Mesodermal cell (in vitro differentiated cells): ENCODE results near the gene STARD3NL.
"Not testable (repeated sequence)": the region's sequence is repeated elsewhere in the genome, so short reads cannot be mapped to it uniquely, and the experiment has no call there.

Source experiments
- H3K27ac ChIP-seq: 2 replicates; pipeline ENCODE4 v1.7.0; 2013; ENCODE audit warnings: mild to moderate bottlenecking, low read depth, low read length, moderate library complexity; ENCODE audit not compliant: severe bottlenecking
- H3K36me3 ChIP-seq: 2 replicates; pipeline ENCODE4 v1.7.1; 2013; ENCODE audit warnings: mild to moderate bottlenecking, low read length, moderate library complexity; ENCODE audit not compliant: control insufficient read depth, insufficient read depth
- H3K4me1 ChIP-seq: one replicate; pipeline ENCODE4 v1.7.1; 2013; ENCODE audit warnings: mild to moderate bottlenecking, low read length; ENCODE audit not compliant: insufficient read depth, control insufficient read depth, poor library complexity, severe bottlenecking
- H3K4me3 ChIP-seq: 2 replicates; pipeline ENCODE4 v1.7.0; 2013; ENCODE audit warnings: low read length, control low read depth, mild to moderate bottlenecking; ENCODE audit not compliant: insufficient read depth, poor library complexity, severe bottlenecking; ENCODE audit errors: extremely low read depth
- H3K9me3 ChIP-seq: 2 replicates; pipeline ENCODE4 v1.7.1; 2013; ENCODE audit warnings: mild to moderate bottlenecking, low read length, moderate library complexity; ENCODE audit not compliant: control insufficient read depth
- whole genome bisulfite sequencing, 2 experiments: methylation state at CpG; one replicate each; pipeline ENCODE4 v1.1.5; 2013; ENCODE audit warnings: missing lambda C conversion rate in 2 of 2; ENCODE audit not compliant: insufficient coverage in 2 of 2; 5-methylcytosine and 5-hydroxymethylcytosine counted together

STARD3NL gene

DNA sequence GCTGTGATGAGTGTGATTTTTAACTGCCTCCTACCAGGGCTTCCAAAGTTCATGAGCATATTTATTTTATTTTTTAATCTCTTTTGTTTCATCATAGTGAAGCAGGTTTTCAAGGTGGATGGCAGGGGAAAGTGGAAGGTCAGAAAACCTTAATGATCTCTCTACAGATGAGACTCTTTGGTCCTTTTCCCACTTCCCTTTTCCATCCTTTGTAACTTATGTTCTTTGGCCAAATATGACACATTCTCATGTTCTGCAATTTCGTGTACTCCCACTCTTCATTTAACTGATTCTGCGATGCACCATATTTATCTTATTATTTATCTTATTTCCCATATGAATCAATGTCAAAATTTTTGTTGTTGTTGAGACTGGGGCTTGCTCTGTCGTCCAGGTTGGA lies 87.9 kb downstream of the STARD3NL start:
- not testable (repeated sequence) for H3K36me3 ChIP-seq, H3K9me3 ChIP-seq, H3K27ac ChIP-seq, H3K4me3 ChIP-seq, H3K4me1 ChIP-seq
- WGBS, 2 experiments = 80% methylated on average over 1 of the region's 3 CpGs; no CpG with 5 or more reads in 1 of the 2 experiments

DNA sequence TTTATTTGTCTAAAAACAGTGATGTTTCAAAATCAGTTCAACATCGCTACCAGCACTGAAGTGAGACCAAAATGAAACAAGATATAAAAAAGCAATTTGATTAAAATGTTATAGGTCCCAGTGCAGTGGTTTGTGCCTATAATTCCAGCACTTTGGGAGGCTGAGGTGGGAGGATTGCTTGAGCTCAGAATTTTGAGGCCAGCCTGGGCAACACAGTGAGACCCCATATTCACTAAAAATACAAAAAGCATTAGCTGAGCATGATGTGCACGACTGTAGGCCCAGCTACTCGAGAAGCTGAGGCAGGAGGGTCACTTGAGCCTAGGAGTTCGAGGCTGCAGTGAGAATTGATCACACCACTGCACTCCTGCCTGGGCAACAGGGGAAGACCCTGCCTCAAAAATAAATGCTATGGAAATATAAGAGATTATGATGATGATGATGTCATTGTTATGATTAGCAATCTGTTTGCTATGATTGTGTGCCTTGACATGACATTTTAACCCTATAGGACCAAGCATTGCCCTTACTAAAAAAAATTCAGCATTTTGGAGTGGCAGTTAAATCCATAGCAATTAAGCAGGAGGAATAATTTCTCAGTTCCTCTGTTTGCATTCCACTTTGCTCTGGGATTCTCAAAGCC lies 91.8 kb downstream of the STARD3NL start:
- 61 to 87% methylated on average over 3 of the region's 4 CpGs for WGBS, 2 experiments
- not testable (repeated sequence) for H3K36me3 ChIP-seq, H3K27ac ChIP-seq, H3K9me3 ChIP-seq, H3K4me1 ChIP-seq, H3K4me3 ChIP-seq

DNA sequence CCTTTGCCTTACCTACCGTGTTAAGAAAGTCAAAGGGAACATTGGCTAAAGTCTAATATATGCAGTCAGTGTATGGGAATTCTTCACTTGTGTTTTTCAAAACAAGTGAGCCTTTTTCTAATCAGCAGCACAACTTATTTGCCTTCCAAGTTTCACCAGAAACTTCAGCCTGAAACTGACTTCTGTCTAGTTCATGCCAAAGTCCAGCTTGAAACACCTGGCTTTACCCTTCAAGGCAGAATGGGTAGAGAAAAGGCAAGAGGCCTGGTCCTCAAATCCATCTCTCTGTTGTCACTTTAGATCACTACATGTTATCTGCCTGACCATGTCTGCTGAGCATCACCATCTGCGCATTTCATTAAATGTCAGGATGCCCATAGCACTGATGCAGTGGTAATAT lies 92.4 kb downstream of the STARD3NL start:
- H3K4me3 ChIP-seq, H3K4me1 ChIP-seq, H3K9me3 ChIP-seq, H3K36me3 ChIP-seq, H3K27ac ChIP-seq: not testable (repeated sequence)
- no CpG with 5 or more reads among the region's 2 CpGs for WGBS, 2 experiments

DNA sequence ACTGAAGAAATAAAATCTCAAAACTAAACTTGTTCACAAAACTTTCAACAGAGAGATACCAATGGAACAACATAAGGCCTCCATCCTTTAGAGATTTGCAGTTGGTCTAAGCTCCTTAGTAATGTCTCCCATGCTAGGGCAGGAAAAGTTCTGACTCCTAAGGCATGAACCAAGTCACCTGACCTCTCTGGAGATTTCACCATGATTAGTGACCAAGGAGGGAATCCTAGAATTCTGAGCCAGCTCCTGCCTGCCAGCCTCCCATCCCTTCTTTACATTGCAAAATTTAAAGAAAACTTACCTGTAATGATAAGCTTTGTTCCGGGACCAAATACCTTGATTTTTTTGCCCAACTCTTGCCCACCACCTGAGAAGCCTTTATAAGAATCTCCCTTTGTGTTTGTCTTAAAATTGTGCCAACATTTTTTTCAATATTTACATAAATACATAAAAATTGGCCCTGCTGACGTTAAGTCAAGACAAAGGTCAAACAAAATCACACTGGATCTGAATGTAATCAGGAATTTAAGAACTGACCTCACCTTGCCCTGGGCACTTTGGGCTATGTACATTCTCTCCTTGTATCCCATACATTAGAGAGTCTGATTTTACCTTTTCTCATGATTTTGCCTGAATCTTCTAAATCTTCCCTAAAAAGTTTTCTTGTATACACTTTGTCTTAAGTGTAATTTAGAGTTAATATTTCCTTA lies 95.4 kb downstream of the STARD3NL start, which contains the start of gene TARP:
Gene TARP (minus strand): TSS at position 351 of the 710 bp plus-strand sequence.
- 84 to 100% methylated on average over 1 to 2 of the region's 2 CpGs for WGBS, 2 experiments
- Histone ChIP-seq H3K9me3 (no peaks in the 10 kb centered on the region), H3K4me1 (no peaks in the 10 kb centered on the region), H3K4me3 (no peak within 1 kb of the TSS), H3K36me3 (no peaks in the 10 kb centered on the region), H3K27ac (no peak within 1 kb of the TSS)

DNA sequence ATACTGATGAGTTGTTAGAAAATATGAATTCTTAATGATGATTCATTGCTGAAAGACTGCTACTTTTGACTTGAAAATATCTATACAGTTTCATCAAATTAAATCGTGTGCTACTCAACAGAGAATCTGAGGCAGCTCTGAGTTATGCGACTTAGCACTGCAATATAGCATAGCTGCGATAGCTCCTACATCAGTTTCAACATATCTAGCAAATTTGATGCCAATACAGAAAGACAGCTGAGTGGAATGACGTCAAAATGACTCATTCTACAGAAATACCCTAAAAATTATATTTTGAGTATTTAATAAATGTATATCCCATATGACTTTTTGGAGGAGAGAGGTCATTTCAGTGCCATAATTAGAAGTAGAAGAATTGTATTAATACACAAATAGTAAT lies 96.4 kb downstream of the STARD3NL start:
- 92% methylated on average over 2 of the region's 4 CpGs for WGBS, 2 experiments
- no peaks in the 10 kb centered on the region for H3K36me3 ChIP-seq
- no peaks in the 10 kb centered on the region for H3K9me3 ChIP-seq
- no peak overlapping the region for H3K4me3 ChIP-seq
- no peaks in the 10 kb centered on the region for H3K4me1 ChIP-seq
- H3K27ac ChIP-seq = no peak overlapping the region

DNA sequence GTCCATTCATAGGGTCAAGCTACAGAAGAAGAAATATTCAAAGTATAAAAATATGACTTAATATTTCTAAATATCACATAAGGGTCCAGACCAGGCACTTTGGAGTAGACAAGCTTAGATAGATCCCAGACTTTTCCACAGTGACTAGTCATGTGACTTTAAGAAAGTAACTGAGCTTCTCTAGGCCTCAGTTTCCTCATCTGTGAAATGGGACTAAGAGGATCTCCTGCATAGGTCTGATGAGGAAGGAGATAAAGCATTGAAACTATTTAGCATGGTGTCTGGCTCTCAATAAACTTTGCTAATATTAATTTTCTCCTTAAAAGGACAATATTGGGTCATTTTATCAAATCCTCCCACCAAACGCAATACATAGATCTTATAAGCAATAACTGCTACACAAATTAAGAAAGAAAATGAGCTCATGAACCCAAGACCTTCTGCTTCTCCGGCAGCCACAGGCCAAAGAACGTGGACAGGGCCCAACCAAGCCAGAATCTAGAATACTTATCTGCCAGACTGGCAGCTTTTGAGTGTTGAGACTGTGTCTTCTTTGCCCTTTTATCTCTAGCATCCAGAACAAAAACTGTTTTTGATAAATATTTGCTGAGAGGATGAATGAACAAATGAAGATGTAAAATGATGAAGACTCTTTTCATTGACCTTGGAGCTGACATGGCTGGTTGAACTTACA lies 97.0 kb downstream of the STARD3NL start:
- no peaks in the 10 kb centered on the region for H3K9me3 ChIP-seq
- no peak overlapping the region for H3K27ac ChIP-seq
- no peaks in the 10 kb centered on the region for H3K4me1 ChIP-seq
- 83% methylated on average over 1 of the region's 3 CpGs; no CpG with 5 or more reads in 1 of the 2 experiments for WGBS, 2 experiments
- no peak overlapping the region for H3K4me3 ChIP-seq
- H3K36me3 ChIP-seq = no peaks in the 10 kb centered on the region

DNA sequence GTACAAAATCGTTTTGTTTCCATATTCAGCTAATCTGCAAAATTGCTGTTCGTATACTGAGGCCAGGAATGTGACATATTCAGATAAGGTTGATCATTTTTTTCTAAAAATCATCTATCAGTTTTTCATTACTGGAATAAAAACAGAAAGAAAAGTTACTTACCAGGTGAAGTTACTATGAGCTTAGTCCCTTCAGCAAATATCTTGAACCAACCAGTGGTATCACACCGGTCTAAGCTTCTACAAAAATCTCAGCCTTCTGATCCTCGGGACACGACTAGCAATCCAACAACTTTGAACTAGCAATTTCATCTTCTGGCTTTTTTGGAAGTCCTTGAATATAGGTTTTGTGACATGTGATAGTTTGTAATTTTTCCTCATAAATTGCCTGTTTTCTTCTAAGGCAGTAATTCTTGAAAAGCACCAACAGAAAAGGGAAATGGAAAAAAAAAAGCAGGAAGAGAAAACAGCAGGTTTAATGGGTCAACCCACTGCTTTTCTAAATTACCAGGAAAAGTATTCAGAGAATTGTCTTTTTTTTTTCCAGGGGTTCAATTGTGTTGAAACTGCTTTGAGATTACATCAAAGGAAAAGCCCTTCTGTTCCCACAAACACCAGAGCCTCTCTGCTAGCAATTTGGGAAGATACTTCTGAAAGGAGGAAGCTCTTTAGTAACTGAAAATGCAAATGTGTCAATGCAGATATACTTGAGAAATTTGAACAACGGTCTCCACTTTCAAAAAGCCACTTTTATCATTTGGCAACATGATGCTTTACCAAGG lies 98.2 kb downstream of the STARD3NL start:
- no peak overlapping the region for H3K27ac ChIP-seq
- no peaks in the 10 kb centered on the region for H3K36me3 ChIP-seq
- no peak overlapping the region for H3K4me3 ChIP-seq
- 90% methylated on average over 2 of the region's 6 CpGs; no CpG with 5 or more reads in 1 of the 2 experiments for WGBS, 2 experiments
- H3K4me1 ChIP-seq = no peaks in the 10 kb centered on the region
- no peaks in the 10 kb centered on the region for H3K9me3 ChIP-seq

GRCh38 chr7:38280000-38280399 lies 102.0 kb downstream of the STARD3NL start:
- Histone ChIP-seq H3K27ac (no peak overlapping the region), H3K9me3 (no peaks in the 10 kb centered on the region), H3K36me3 (no peaks in the 10 kb centered on the region), H3K4me3 (no peak overlapping the region), H3K4me1 (peaks cover 11% of the 10 kb centered on the region)
- no CpG with 5 or more reads among the region's 1 CpG for WGBS, 2 experiments
